ENCODE measurements around the gene CEND1. TPM values are rescaled to one million over a fixed set of nuclear protein-coding genes. Genes with fewer than 3 reads are reported as not detected.

CEND1 gene
- total and polyA plus RNA-seq, 2 of the 13 experiments (the other 11 are each of a cell fraction or from before 2014, with no cell fraction given) = not detected

DNA sequence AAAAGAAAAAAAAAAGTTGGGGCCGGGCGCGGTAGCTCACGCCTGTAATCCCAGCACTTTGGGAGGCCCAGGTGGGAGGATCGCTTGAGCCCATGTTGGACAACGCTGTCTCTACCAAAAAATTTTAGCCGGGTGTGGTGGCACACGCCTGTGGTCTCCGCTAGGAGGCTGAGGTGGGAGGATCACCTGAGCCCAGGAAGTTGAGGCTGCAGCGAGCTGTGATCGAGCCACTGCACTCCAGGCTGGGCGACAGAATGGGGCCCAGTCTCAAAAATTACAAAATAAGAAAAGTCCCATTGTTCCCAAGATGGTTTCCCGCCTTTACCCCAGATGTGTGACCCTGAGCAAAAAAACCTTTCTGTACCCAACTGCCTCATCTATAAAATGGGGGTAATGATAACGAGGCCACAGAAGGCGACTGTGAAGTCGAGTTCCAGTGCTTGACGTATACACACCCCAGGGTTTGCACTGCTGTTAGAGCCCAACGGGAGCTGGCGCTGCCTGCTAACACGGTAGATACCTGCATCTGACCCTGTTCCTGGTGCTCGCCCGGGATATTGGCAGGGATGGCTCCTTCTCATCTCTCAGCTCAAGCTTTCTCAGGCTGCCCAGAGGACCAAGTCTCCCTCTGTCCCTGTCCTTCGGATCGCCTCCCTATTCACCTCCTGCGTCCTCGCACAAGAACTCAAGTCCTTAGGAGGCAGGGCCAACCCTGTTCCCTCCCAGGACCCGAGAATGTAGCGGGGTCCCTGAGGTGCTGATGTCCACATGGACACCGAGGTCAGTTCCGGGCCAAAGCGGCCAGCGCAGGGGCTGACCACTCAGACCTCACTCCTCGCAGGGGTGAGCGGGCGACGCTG, 18.8 kb upstream of the CEND1 start (continued):
- TF ChIP-seq DNMT3B (CRISPR knock-in tag; conservative IDR thresholded peaks at IDR 0.05) (no peak), ZSCAN12 (CRISPR knock-in tag; IDR thresholded peaks at IDR 0.05) (no peak), ZNF850 (CRISPR knock-in tag; conservative IDR thresholded peaks at IDR 0.05) (peak; percentile 93; the same call in 1 of the 2 replicates), ZNF761 (CRISPR knock-in tag; conservative IDR thresholded peaks at IDR 0.05) (no peak), BRD4 (CRISPR knock-in tag; IDR thresholded peaks at IDR 0.05) (peak; percentile 59; the same call in 1 of the 2 replicates), RBM39 (IDR thresholded peaks at IDR 0.05; ENCODE audit: low read depth, low read length, poor library complexity, severe bottlenecking) (no peak), WIZ (CRISPR knock-in tag; IDR thresholded peaks at IDR 0.05) (no peak), PAF1 (CRISPR knock-in tag; IDR thresholded peaks at IDR 0.05) (no peak), ZNF263 (CRISPR knock-in tag; IDR thresholded peaks at IDR 0.05) (0 out of 2 replicates have a peak, but pooled peaks have one; percentile 38)
- TF ChIP-seq, protein P1, sequence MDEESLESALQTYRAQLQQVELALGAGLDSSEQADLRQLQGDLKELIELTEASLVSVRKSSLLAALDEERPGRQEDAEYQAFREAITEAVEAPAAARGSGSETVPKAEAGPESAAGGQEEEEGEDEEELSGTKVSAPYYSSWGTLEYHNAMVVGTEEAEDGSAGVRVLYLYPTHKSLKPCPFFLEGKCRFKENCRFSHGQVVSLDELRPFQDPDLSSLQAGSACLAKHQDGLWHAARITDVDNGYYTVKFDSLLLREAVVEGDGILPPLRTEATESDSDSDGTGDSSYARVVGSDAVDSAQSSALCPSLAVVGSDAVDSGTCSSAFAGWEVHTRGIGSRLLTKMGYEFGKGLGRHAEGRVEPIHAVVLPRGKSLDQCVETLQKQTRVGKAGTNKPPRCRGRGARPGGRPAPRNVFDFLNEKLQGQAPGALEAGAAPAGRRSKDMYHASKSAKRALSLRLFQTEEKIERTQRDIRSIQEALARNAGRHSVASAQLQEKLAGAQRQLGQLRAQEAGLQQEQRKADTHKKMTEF (CRISPR knock-in tag; IDR thresholded peaks at IDR 0.05) = no peak
- TF ChIP-seq, protein P2, sequence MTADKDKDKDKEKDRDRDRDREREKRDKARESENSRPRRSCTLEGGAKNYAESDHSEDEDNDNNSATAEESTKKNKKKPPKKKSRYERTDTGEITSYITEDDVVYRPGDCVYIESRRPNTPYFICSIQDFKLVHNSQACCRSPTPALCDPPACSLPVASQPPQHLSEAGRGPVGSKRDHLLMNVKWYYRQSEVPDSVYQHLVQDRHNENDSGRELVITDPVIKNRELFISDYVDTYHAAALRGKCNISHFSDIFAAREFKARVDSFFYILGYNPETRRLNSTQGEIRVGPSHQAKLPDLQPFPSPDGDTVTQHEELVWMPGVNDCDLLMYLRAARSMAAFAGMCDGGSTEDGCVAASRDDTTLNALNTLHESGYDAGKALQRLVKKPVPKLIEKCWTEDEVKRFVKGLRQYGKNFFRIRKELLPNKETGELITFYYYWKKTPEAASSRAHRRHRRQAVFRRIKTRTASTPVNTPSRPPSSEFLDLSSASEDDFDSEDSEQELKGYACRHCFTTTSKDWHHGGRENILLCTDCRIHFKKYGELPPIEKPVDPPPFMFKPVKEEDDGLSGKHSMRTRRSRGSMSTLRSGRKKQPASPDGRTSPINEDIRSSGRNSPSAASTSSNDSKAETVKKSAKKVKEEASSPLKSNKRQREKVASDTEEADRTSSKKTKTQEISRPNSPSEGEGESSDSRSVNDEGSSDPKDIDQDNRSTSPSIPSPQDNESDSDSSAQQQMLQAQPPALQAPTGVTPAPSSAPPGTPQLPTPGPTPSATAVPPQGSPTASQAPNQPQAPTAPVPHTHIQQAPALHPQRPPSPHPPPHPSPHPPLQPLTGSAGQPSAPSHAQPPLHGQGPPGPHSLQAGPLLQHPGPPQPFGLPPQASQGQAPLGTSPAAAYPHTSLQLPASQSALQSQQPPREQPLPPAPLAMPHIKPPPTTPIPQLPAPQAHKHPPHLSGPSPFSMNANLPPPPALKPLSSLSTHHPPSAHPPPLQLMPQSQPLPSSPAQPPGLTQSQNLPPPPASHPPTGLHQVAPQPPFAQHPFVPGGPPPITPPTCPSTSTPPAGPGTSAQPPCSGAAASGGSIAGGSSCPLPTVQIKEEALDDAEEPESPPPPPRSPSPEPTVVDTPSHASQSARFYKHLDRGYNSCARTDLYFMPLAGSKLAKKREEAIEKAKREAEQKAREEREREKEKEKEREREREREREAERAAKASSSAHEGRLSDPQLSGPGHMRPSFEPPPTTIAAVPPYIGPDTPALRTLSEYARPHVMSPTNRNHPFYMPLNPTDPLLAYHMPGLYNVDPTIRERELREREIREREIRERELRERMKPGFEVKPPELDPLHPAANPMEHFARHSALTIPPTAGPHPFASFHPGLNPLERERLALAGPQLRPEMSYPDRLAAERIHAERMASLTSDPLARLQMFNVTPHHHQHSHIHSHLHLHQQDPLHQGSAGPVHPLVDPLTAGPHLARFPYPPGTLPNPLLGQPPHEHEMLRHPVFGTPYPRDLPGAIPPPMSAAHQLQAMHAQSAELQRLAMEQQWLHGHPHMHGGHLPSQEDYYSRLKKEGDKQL (CRISPR knock-in tag; IDR thresholded peaks at IDR 0.05; ENCODE audit: low read depth) = no peak
- TF ChIP-seq, protein P3, sequence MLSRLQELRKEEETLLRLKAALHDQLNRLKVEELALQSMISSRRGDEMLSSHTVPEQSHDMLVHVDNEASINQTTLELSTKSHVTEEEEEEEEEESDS (CRISPR knock-in tag; IDR thresholded peaks at IDR 0.05; ENCODE audit: borderline replicate concordance) = no peak

All from HepG2 (cell line).